ENCODE results near the gene FLNA. TPM values are rescaled to one million over a fixed set of nuclear protein-coding genes. Genes with fewer than 3 reads are reported as not detected.
A peak's percentile ranks its signal among the peaks of the same experiment; 100 is the strongest.

Gene FLNA
- polyA plus RNA-seq, 1 experiment: 605 TPM

GRCh38 chrX:154384284-154384892 lies 10.0 kb upstream of the FLNA start:
- CTCF ChIA-PET: interaction anchor here (1.3 to 3.0 kb wide), 2 partner anchors 11 to 247 kb away, joined by 3 to 17 read pairs; no protein-coding TSS in a partner anchor
- H3K27me3 ChIP-seq (ENCODE audit: control insufficient read depth, insufficient read depth, low read length): no peaks in the 10 kb centered on the region
- no peak overlapping the region for H3K4me3 ChIP-seq (ENCODE audit: low read depth, low read length)
- no peak for DNase-seq (ENCODE audit: low read depth, low spot score)
- TF ChIP-seq CTCF (IDR thresholded peaks at IDR 0.05; ENCODE audit: low read depth, low read length): peak; percentile 53
- POLR2A ChIA-PET: no interaction called here
- H3K9me3 ChIP-seq (ENCODE audit: control insufficient read depth, insufficient read depth, low read length): no peaks in the 10 kb centered on the region
- no peak overlapping the region for H3K27ac ChIP-seq (ENCODE audit: low read depth, low read length)

GRCh38 chrX:154383359-154384283 lies 9.2 kb upstream of the FLNA start:
- no peaks in the 10 kb centered on the region for H3K27me3 ChIP-seq (ENCODE audit: control insufficient read depth, insufficient read depth, low read length)
- TF ChIP-seq CTCF (IDR thresholded peaks at IDR 0.05; ENCODE audit: low read depth, low read length): no peak
- CTCF ChIA-PET: interaction anchor here (0.6 to 3.0 kb wide), 4 partner anchors 10 to 375 kb away, joined by 3 to 17 read pairs (median 6); no protein-coding TSS in a partner anchor
- no peaks in the 10 kb centered on the region for H3K9me3 ChIP-seq (ENCODE audit: control insufficient read depth, insufficient read depth, low read length)
- no peak overlapping the region for H3K4me3 ChIP-seq (ENCODE audit: low read depth, low read length)
- H3K27ac ChIP-seq (ENCODE audit: low read depth, low read length): no peak overlapping the region
- no peak for DNase-seq (ENCODE audit: low read depth, low spot score)
- POLR2A ChIA-PET: interaction anchor here (0.7 kb wide), 1 partner anchor 13 kb away, joined by 3 read pairs; no protein-coding TSS in a partner anchor

- Histone ChIP-seq H3K9me3 (ENCODE audit: control insufficient read depth, insufficient read depth, low read length) (no peaks in the 10 kb centered on the region), H3K4me3 (ENCODE audit: low read depth, low read length) (no peak overlapping the region), H3K27me3 (ENCODE audit: control insufficient read depth, insufficient read depth, low read length) (no peaks in the 10 kb centered on the region), H3K27ac (ENCODE audit: low read depth, low read length) (no peak overlapping the region)
- DNase-seq (ENCODE audit: low read depth, low spot score): no peak
- CTCF ChIA-PET: interaction anchor here (3.0 kb wide), 1 partner anchor 9 kb away, joined by 17 read pairs; no protein-coding TSS in a partner anchor
- TF ChIP-seq CTCF (IDR thresholded peaks at IDR 0.05; ENCODE audit: low read depth, low read length): no peak
- POLR2A ChIA-PET: interaction anchor here (0.7 kb wide), 1 partner anchor 12 kb away, joined by 3 read pairs; no protein-coding TSS in a partner anchor
Observed at GRCh38 chrX:154382483-154383069, 8.1 kb upstream of the FLNA start.

GRCh38 chrX:154381271-154381670 lies 6.8 kb upstream of the FLNA start:
- Histone ChIP-seq H3K4me3 (ENCODE audit: low read depth, low read length) (no peak overlapping the region), H3K9me3 (ENCODE audit: control insufficient read depth, insufficient read depth, low read length) (no peaks in the 10 kb centered on the region), H3K27ac (ENCODE audit: low read depth, low read length) (no peak overlapping the region), H3K27me3 (ENCODE audit: control insufficient read depth, insufficient read depth, low read length) (no peaks in the 10 kb centered on the region)
- no peak for TF ChIP-seq CTCF (IDR thresholded peaks at IDR 0.05; ENCODE audit: low read depth, low read length)
- CTCF ChIA-PET: interaction anchor here (3.0 kb wide), 1 partner anchor 8 kb away, joined by 17 read pairs; no protein-coding TSS in a partner anchor
- POLR2A ChIA-PET: interaction anchor here (1.0 kb wide), 1 partner anchor 10 kb away, joined by 5 read pairs; no protein-coding TSS in a partner anchor
- DNase-seq (ENCODE audit: low read depth, low spot score): no peak
